Heart left ventricle (tissue), 13 donors: ENCODE measurements around the gene SLC25A1.

Experiments used
- CTCF ChIP-seq, 12 donors: fragments of 200-600 bp; sonication (generic) in 4 of 12; IDR thresholded peaks; one replicate each; pipeline versions ENCODE4 v1.5.0 to v1.8.0; 2018 to 2022; ENCODE audit warnings: antibody characterized with exemption in 12 of 12, mild to moderate bottlenecking in 5 of 12
- POLR2A ChIP-seq, 2 donors: fragments of 450-650 bp; IDR thresholded peaks; one replicate each; pipeline ENCODE4 v1.6.1; 2017; ENCODE audit warnings: antibody characterized with exemption in 2 of 2, mild to moderate bottlenecking in 2 of 2, moderate library complexity in 2 of 2
- donor health status: ischemic (EF 13 %, LVEDD 7.1; RV severe dilation, severe dysfunction).
- donor health status: DM: no; HTN: yes; CAD: no.
- donor health status: DM: no; HTN: no; CAD: no.
- donor health status: ischemic (EF 25% LVEDD 6.9; RV normal size, moderate dysfunction).
- donor health status: ischemic (EF 25% LVEDD 5.7; RV mildly dilated, moderate dysfunction).
- donor health status: ischemic (EF 35%, LVEDD 5.7; RV mildly dilated, moderate dysfunction).
- donor health status: nonischemic (EF 11% LVEDD 7.7; RV severe dilation, severe dysfunction).
- donor health status: DM: yes; HTN: yes; CAD: no.
- donor health status: PGD.
- donor health status: ischemic (EF 29% LVEDD 5.4; RV normal size, mild dysfunction).
- donor health status: nonischemic (EF 23%, LVEDD 6.1; RV moderate dilation, normal function).

GRCh38 chr22:19218541-19219233 lies 40.2 kb upstream of the SLC25A1 start:
- no peak for TF ChIP-seq CTCF (IDR thresholded peaks at IDR 0.05)
- no peak for TF ChIP-seq POLR2A (IDR thresholded peaks at IDR 0.05)
